HUES6 (cell line): ENCODE measurements around the gene TGFBRAP1.
A peak's percentile ranks its signal among the peaks of the same experiment; 100 is the strongest.

Source experiments
- H3K27ac ChIP-seq: 2 replicates; pipeline ENCODE4 v1.7.0; 2013; ENCODE audit warnings: low read depth, mild to moderate bottlenecking, low read length, inconsistent platforms
- H3K27me3 ChIP-seq: 2 replicates; pipeline ENCODE4 v1.6.1; 2013; ENCODE audit warnings: low read length; ENCODE audit not compliant: control insufficient read depth, insufficient read depth
- H3K36me3 ChIP-seq: 2 replicates; pipeline ENCODE4 v1.6.1; 2013; ENCODE audit warnings: low read length; ENCODE audit not compliant: control insufficient read depth, insufficient read depth
- H3K4me1 ChIP-seq: 2 replicates; pipeline ENCODE4 v1.6.1; 2013; ENCODE audit warnings: low read length; ENCODE audit not compliant: control insufficient read depth, insufficient read depth
- H3K4me3 ChIP-seq: 2 replicates; pipeline ENCODE4 v1.5.1; 2013; ENCODE audit warnings: low read depth, low read length
- H3K9ac ChIP-seq: one replicate; pipeline ENCODE4 v1.6.1; 2013; ENCODE audit warnings: mild to moderate bottlenecking, low read length
- H3K9me3 ChIP-seq: 2 replicates; pipeline ENCODE4 v1.6.1; 2013; ENCODE audit warnings: low read depth, low read length; ENCODE audit not compliant: control insufficient read depth, insufficient read depth

The TGFBRAP1 gene

DNA sequence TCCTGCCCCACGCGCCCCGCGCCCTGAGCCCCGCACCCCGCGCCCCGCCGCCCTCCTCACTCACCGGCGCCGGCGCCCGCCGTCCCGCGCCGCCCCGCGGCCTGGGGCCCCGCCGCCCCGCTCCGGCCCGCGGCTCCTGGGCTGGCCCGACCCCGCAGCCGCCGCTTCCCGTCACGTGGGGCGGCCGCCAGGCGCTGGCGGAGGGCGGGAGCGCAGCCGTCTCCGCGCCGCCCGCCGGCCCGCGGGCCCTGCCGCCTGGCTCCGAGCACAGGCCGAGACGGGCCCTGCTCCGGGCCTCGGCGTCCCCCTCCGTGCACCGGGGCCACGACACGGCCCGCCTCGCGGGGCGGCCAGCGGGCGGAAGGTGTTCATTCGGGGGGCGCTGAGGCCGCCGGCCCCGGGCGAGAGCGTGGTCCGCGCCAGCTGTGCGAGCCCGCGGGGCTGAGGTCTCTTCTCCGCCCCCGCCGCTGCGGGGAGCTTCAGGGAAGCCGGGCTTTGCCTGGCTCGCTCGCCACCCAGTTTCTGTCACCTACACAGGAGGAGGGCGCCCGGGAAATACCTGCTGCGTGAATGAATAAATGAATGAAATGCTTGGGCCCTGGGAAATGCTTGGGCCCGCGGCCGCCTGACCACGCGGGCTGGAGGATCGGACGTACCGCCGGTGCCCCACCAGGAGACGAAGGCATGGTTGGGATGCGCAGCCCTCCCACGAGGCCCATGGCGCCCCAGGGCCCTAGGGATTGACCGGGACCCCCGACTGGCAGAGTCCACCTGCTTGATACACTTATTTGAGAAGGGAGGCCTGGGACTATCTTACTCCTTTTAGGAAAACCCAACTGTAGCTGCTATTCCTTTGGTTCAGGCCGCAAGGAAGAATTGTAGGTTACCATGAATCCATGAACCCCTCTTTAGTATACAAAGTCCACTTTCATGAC, at the start of gene TGFBRAP1:
Gene TGFBRAP1 (minus strand): TSS at position 175 of the 935 bp plus-strand sequence. CDS start 21,434 bp downstream, outside the sequence.
- no peaks in the 10 kb centered on the region for H3K9me3 ChIP-seq
- peaks cover 3% of the 10 kb centered on the region; the same call in 1 of the 2 replicates for H3K27me3 ChIP-seq
- H3K4me3 ChIP-seq = peak within 1 kb of the TSS; percentile 82
- H3K4me1 ChIP-seq = peaks cover 17% of the 10 kb centered on the region
- peak within 1 kb of the TSS; percentile 82 for H3K9ac ChIP-seq
- H3K27ac ChIP-seq = peak within 1 kb of the TSS; percentile 69; the same call in 1 of the 2 replicates
- peaks cover 12% of the 10 kb centered on the region; the same call in 1 of the 2 replicates for H3K36me3 ChIP-seq

DNA sequence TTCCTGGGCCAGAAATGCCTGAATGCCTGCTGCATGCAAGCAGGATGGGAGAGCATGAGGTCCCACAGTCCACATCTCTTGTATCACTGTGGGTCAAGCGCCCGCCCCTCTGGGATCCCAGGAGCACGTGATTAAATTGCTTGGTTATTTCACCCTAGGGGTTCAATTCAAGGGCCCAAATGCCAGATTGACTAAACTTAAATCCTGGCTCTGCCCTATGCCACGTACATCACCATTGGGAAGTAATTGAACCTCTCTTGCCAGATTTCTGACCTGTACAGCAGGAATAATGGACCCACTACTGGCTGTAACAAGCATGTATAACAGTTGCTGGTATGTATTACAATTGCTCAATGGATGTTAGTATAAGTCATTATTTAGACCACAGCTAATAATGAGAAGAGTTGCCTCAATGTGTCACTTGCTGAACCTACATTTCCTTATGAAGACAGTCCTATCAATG, 49.4 kb upstream of the TGFBRAP1 start:
- Histone ChIP-seq H3K9ac (no peak overlapping the region), H3K9me3 (no peaks in the 10 kb centered on the region), H3K4me3 (no peak overlapping the region), H3K4me1 (no peaks in the 10 kb centered on the region), H3K27me3 (no peaks in the 10 kb centered on the region), H3K36me3 (peaks cover 42% of the 10 kb centered on the region), H3K27ac (no peak overlapping the region)

DNA sequence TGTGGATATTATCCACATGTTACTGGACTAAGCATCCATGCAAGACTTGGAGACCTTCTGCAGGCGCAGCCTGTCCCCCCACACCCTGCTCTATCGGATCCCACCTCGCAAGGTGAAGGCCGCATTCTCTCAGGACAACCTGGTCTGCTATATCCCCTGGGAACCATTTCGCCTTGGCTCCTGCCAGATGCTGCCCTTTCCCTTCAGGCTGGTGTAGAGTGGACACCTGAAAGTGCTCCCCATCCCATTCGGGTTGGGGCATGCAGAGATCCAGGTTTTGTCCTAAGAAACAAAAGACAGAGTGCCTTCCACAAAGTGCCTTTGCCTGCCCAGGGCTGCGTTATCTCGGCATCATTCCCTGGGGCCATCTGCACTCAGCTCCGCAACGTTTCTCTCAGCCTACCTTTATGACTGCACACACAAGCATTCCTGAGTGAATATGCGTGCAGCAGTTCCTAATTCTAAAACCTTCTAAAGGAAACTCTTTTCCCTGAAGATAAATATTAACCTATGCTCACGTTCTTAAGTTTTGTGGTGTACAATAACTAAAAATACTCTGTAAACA, 48.8 kb upstream of the TGFBRAP1 start:
- no peaks in the 10 kb centered on the region for H3K4me1 ChIP-seq
- no peaks in the 10 kb centered on the region for H3K9me3 ChIP-seq
- no peak overlapping the region for H3K9ac ChIP-seq
- no peaks in the 10 kb centered on the region for H3K27me3 ChIP-seq
- H3K27ac ChIP-seq = no peak overlapping the region
- H3K4me3 ChIP-seq = no peak overlapping the region
- H3K36me3 ChIP-seq = peaks cover 42% of the 10 kb centered on the region

DNA sequence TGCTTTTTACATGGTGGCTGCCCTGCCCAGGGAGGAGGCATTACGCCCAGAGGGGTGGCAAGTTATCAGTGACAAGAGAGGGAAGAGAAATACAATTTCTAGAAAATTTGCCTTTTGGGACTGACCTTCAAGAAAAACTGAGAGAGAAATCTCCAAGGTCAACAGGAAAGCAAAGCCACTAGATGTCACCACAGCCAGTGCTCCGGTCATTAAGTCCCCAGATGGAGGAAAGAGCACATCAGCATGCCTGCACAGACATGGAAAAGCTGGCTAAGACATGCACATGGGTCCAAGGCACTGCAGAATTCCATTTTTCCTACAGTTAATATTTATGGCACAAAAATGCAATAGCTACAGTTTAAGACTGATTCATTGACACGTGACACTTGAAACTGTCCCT, 48.3 kb upstream of the TGFBRAP1 start:
- Histone ChIP-seq H3K4me1 (no peaks in the 10 kb centered on the region), H3K36me3 (peaks cover 43% of the 10 kb centered on the region), H3K4me3 (no peak overlapping the region), H3K27me3 (no peaks in the 10 kb centered on the region), H3K9ac (no peak overlapping the region), H3K9me3 (no peaks in the 10 kb centered on the region), H3K27ac (no peak overlapping the region)

DNA sequence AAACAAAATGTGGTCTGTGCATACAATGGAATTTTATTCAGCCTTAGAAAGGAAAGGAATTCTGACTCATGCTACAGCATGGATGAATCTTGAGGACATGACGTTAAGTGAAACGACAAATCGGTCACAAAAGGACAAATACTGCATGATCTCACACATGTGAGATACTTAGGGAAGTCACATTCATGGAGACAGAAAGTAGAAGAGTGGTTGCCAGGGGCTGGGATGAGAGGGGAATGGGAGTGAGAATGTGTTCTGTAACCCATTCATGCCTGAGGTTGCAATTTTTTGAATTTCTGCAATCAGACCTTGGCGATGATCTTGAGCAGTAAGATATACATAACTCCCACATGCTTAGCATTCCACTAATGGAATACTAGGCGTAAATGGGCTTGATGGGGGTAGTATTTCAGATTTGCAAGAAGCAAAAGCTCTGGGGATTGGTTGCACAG, 47.3 kb upstream of the TGFBRAP1 start:
- H3K9ac ChIP-seq = no peak overlapping the region
- no peak overlapping the region for H3K4me3 ChIP-seq
- H3K27ac ChIP-seq = no peak overlapping the region
- H3K27me3 ChIP-seq = no peaks in the 10 kb centered on the region
- H3K9me3 ChIP-seq = no peaks in the 10 kb centered on the region
- no peaks in the 10 kb centered on the region for H3K4me1 ChIP-seq
- peaks cover 44% of the 10 kb centered on the region for H3K36me3 ChIP-seq

DNA sequence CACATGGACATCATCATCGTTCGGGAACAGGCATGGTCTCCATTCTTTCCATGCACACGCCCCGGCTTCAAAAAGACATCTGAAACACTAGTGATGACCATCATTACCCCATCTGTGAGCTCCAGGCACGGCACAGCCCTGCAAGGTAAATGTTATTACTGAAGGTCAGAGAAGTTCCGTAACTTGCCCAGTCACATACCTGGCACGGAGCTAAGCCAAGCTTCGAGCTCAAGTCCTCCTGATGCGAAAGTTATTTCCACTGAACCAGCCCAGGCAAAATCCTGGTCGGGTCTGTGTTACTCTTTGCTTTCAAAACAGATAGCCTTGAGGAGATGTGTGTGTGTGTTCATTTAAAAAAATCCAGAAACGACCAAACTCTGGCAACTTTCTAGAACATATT, 46.5 kb upstream of the TGFBRAP1 start:
- Histone ChIP-seq H3K4me1 (no peaks in the 10 kb centered on the region), H3K27me3 (no peaks in the 10 kb centered on the region), H3K27ac (no peak overlapping the region), H3K9ac (no peak overlapping the region), H3K9me3 (no peaks in the 10 kb centered on the region), H3K36me3 (peaks cover 47% of the 10 kb centered on the region), H3K4me3 (no peak overlapping the region)

DNA sequence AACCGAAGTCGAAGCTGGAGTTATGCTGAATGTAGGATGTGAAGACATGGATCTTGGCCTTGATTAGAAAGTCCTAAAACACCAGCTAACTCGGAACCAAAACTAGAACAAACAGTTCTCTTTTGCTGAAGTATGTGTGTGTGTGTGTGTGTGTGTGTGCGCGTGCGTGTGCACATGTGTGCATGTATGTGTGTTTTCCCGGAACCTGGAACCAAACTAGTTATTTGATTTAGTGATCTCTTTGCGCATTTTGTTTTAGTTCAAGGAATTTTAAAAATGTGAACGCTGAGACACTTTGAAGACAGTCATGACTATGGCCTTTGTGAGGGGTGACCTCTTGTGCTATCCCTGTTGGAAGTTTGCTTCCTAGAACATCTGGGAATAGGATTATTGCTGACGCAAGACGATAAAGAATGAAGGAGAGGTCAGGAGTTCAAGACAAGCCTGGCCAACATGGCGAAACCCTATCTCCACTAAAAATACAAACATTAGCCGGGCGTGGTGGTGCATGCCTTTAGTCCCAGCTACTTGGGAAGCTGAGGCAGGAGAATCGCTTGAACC, 45.5 kb upstream of the TGFBRAP1 start:
- Histone ChIP-seq H3K27me3 (no peaks in the 10 kb centered on the region), H3K9ac (no peak overlapping the region), H3K36me3 (peaks cover 51% of the 10 kb centered on the region), H3K4me3 (no peak overlapping the region), H3K27ac (no peak overlapping the region), H3K9me3 (no peaks in the 10 kb centered on the region), H3K4me1 (no peaks in the 10 kb centered on the region)

GRCh38 chr2:105373895-105374401, 44.4 kb upstream of the TGFBRAP1 start:
- no peaks in the 10 kb centered on the region for H3K4me1 ChIP-seq

GRCh38 chr2:105373344-105373781, 43.8 kb upstream of the TGFBRAP1 start:
- peaks cover 51% of the 10 kb centered on the region for H3K36me3 ChIP-seq
- H3K27ac ChIP-seq = no peak overlapping the region
- H3K4me1 ChIP-seq = no peaks in the 10 kb centered on the region
- no peaks in the 10 kb centered on the region for H3K9me3 ChIP-seq
- H3K27me3 ChIP-seq = no peaks in the 10 kb centered on the region
- no peak overlapping the region for H3K4me3 ChIP-seq
- H3K9ac ChIP-seq = no peak overlapping the region

More at GRCh38 chr2:105373895-105374401, 44.4 kb upstream of the TGFBRAP1 start:
- Histone ChIP-seq H3K27me3 (no peaks in the 10 kb centered on the region), H3K9ac (no peak overlapping the region), H3K36me3 (peaks cover 51% of the 10 kb centered on the region), H3K4me3 (no peak overlapping the region), H3K27ac (no peak overlapping the region), H3K9me3 (no peaks in the 10 kb centered on the region)

DNA sequence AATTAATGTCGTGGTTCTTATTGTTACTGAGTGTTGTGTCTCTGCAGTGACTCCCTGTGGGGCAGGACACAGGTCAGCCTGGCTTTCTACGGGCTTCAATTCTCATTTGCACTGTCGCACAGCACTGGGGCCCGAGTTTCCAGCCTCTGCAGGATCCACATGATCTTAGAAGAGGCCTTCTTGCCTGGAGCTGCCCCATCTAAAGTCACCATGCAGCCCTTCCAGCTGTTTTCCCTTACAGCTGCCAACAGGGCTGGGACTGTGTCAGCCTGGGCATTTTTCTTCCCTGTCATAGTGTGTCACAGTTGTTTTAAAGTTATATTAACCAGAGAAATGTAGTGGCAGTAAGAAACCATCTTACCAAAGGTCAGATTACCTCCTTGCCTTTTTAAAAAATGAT, 42.3 kb upstream of the TGFBRAP1 start:
- Histone ChIP-seq H3K4me1 (no peaks in the 10 kb centered on the region), H3K4me3 (no peak overlapping the region), H3K36me3 (peaks cover 67% of the 10 kb centered on the region), H3K9ac (no peak overlapping the region), H3K9me3 (no peaks in the 10 kb centered on the region), H3K27me3 (no peaks in the 10 kb centered on the region), H3K27ac (no peak overlapping the region)
